Testis (tissue), 3 donors: ENCODE results near the gene PCBP3. TPM values are rescaled to one million over a fixed set of nuclear protein-coding genes. Genes with fewer than 3 reads are reported as not detected.

ENCODE experiments used
- DNase-seq: peaks from one replicate; pipeline ENCODE4 v3.0.0-alpha.2; 2019
- H3K27ac ChIP-seq, 2 donors: fragments of 200-600 bp; sonication (generic); one replicate each; pipeline ENCODE4 v1.5.1; 2019
- H3K27me3 ChIP-seq: fragments of 200-600 bp; sonication (generic); one replicate; pipeline ENCODE4 v1.5.1; 2019
- H3K36me3 ChIP-seq: fragments of 200-600 bp; sonication (generic); one replicate; pipeline ENCODE4 v1.5.1; 2017; ENCODE audit warnings: low read depth; ENCODE audit errors: missing control alignments
- H3K4me1 ChIP-seq: fragments of 200-600 bp; sonication (generic); one replicate; pipeline ENCODE4 v1.5.1; 2019
- H3K4me3 ChIP-seq, 2 donors: fragments of 200-600 bp; sonication (generic); one replicate each; pipeline ENCODE4 v1.5.1; 2017 to 2019
- H3K9me3 ChIP-seq: fragments of 200-600 bp; sonication (generic); one replicate; pipeline ENCODE4 v1.5.1; 2017
- CTCF ChIP-seq, 3 experiments: fragments of 450-650 bp in 2 of 3; fragments of 200-600 bp in 1 of 3; sonication (generic) in 1 of 3; IDR thresholded peaks; one replicate each; pipeline ENCODE4 v1.5.1; 2016 to 2019; ENCODE audit warnings: antibody characterized with exemption in 3 of 3, mild to moderate bottlenecking in 2 of 3, moderate library complexity in 1 of 3
- POLR2A ChIP-seq: fragments of 450-650 bp; IDR thresholded peaks from one replicate; pipeline ENCODE4 v1.6.1; 2017; ENCODE audit warnings: antibody characterized with exemption, mild to moderate bottlenecking, moderate library complexity
- WGBS, 2 donors: methylation state at CpG; one replicate each; pipeline ENCODE4 v1.1.5; 2018; 5-methylcytosine and 5-hydroxymethylcytosine counted together
- intact Hi-C: fragments of 100-400 bp; cut with DNase I; formaldehyde crosslinking; loops from one replicate; pipeline ENCODE4 v1.15.1; 2023; ENCODE audit warnings: low total_unique reads
- polyA plus RNA-seq: library from polyadenylated mRNA; stranded (reverse); fragments of 350-450 nt; fragmentation: Illumina TruSeq; extraction: RNeasy Lipid Tissue Mini Kit (QIAGEN cat#74804); gene quantifications from one replicate; pipeline ENCODE4 v1.2.3, GENCODE V29; 2014; ENCODE audit warnings: low read depth, low replicate concordance; ENCODE audit not compliant: insufficient read depth
- total RNA-seq, 2 donors: library from RNA; depleted of rRNA; stranded (reverse); fragments of >200 nt; gene quantifications; one replicate each; pipeline ENCODE4 v1.2.3, GENCODE V29; 2016

PCBP3 gene
- total and polyA plus RNA-seq, 3 donors from 2014 or later = 35.7 to 58.3 (median 38.0) TPM

- Histone ChIP-seq H3K4me3 (no peak overlapping the region), H3K4me1 (no peaks in the 10 kb centered on the region), H3K36me3 (no peaks in the 10 kb centered on the region), H3K9me3 (no peaks in the 10 kb centered on the region), H3K27ac (no peak overlapping the region), H3K27me3 (no peaks in the 10 kb centered on the region)
- intact Hi-C loops = no loop called here
- no peak for TF ChIP-seq CTCF (IDR thresholded peaks at IDR 0.05)
- TF ChIP-seq POLR2A = no peak
- no peak for DNase-seq
- WGBS, 2 donors = 85 to 92% methylated on average over 12 to 15 of the region's 15 CpGs
These were observed 106.4 kb downstream of the PCBP3 start for GRCh38 chr21:45749974-45750373.

GRCh38 chr21:45750936-45751335 lies 107.4 kb downstream of the PCBP3 start:
- no peak overlapping the region for H3K27ac ChIP-seq
- H3K36me3 ChIP-seq = no peaks in the 10 kb centered on the region
- intact Hi-C loops = no loop called here
- no peak overlapping the region for H3K4me3 ChIP-seq
- TF ChIP-seq POLR2A (no peak), CTCF (IDR thresholded peaks at IDR 0.05) (no peak)
- H3K9me3 ChIP-seq = no peaks in the 10 kb centered on the region
- WGBS, 2 donors = 74 to 76% methylated on average over 5 of the region's 5 CpGs
- H3K27me3 ChIP-seq = no peaks in the 10 kb centered on the region
- DNase-seq = no peak
- no peaks in the 10 kb centered on the region for H3K4me1 ChIP-seq

GRCh38 chr21:45753445-45753844 lies 109.9 kb downstream of the PCBP3 start:
- 89 to 96% methylated on average over 1 of the region's 1 CpG for WGBS, 2 donors
- DNase-seq = no peak
- no peaks in the 10 kb centered on the region for H3K36me3 ChIP-seq
- H3K27me3 ChIP-seq = no peaks in the 10 kb centered on the region
- H3K9me3 ChIP-seq = no peaks in the 10 kb centered on the region
- intact Hi-C loops = no loop called here
- TF ChIP-seq CTCF (IDR thresholded peaks at IDR 0.05) (no peak), POLR2A (no peak)
- no peak overlapping the region for H3K27ac ChIP-seq
- H3K4me1 ChIP-seq = no peaks in the 10 kb centered on the region
- H3K4me3 ChIP-seq = no peak overlapping the region

GRCh38 chr21:45756029-45756428 lies 112.5 kb downstream of the PCBP3 start:
- DNase-seq = no peak
- Histone ChIP-seq H3K27me3 (no peaks in the 10 kb centered on the region), H3K36me3 (no peaks in the 10 kb centered on the region), H3K4me3 (no peak overlapping the region), H3K4me1 (no peaks in the 10 kb centered on the region), H3K9me3 (no peaks in the 10 kb centered on the region), H3K27ac (no peak overlapping the region)
- intact Hi-C loops = no loop called here
- no peak for TF ChIP-seq CTCF (IDR thresholded peaks at IDR 0.05)
- 76 to 81% methylated on average over 1 of the region's 1 CpG for WGBS, 2 donors

- intact Hi-C loops = no loop called here
- no peak overlapping the region for H3K4me3 ChIP-seq
- no peaks in the 10 kb centered on the region for H3K4me1 ChIP-seq
- H3K36me3 ChIP-seq = no peaks in the 10 kb centered on the region
- WGBS, 2 donors = 88 to 93% methylated on average over 2 of the region's 2 CpGs
- DNase-seq = no peak
- TF ChIP-seq CTCF (IDR thresholded peaks at IDR 0.05) = no peak
- TF ChIP-seq POLR2A = no peak
- no peaks in the 10 kb centered on the region for H3K9me3 ChIP-seq
- no peak overlapping the region for H3K27ac ChIP-seq
- H3K27me3 ChIP-seq = no peaks in the 10 kb centered on the region
These were observed 113.1 kb downstream of the PCBP3 start for GRCh38 chr21:45756669-45757068.
